Neural progenitor cell (in vitro differentiated cells): ENCODE measurements around the gene NHLRC3.

ENCODE experiments used
- CTCF ChIP-seq: fragments of 200-600 bp; sonication (generic); IDR thresholded peaks from 2 replicates; pipeline ENCODE4 v1.5.1; 2017; ENCODE audit warnings: antibody characterized with exemption, mild to moderate bottlenecking
- EZH2 ChIP-seq: fragments of 200-600 bp; sonication (generic); IDR thresholded peaks from 2 replicates; pipeline ENCODE4 v1.6.1; 2017; ENCODE audit warnings: antibody characterized with exemption, mild to moderate bottlenecking, moderate library complexity

DNA sequence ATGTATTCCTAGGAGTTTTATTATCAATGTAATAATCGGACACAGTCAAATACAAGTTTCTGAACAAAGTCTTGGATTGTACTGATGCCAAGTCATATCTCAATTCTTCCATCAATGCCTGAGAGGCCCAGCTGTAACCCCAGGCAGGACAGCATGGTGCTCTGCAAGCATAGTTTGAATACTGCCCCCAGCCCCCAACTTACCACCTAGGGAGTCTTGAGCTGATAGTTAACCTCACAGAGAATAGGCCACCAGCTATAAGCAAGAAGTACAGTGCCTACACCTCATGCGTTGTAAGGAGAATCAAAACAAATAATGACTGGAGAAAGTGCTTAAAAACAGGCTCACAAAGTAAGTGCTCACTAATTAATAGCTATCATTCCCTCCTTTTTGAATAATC lies 3.1 kb upstream of the NHLRC3 start:
- TF ChIP-seq CTCF (no peak), EZH2 (no peak)
